Fibroblast of mammary gland (primary cell): ENCODE data around the gene ADPRHL1.

Source experiments
- DNase-seq: peaks from one replicate; pipeline ENCODE4 v3.0.0-alpha.2; 2010; ENCODE audit warnings: low read depth
- H3K4me3 ChIP-seq: 2 replicates; pipeline ENCODE4 v1.5.1; 2011; ENCODE audit warnings: low read depth, mild to moderate bottlenecking, low read length, moderate library complexity; ENCODE audit not compliant: control insufficient read depth
- CTCF ChIP-seq: conservative IDR thresholded peaks from 2 replicates; pipeline ENCODE4 v1.5.1; 2011; ENCODE audit warnings: low read depth, low read length, inconsistent platforms; ENCODE audit not compliant: control insufficient read depth, insufficient read depth

The ADPRHL1 gene

GRCh38 chr13:113495494-113496210 is 42.4 kb upstream of the ADPRHL1 start:
- H3K4me3 ChIP-seq = no peak overlapping the region
- no peak for TF ChIP-seq CTCF
- DNase-seq = peak; percentile 26

GRCh38 chr13:113493315-113493951 is 40.1 kb upstream of the ADPRHL1 start:
- TF ChIP-seq CTCF = no peak
- peak; percentile 99 for DNase-seq
- peak overlapping the region; percentile 29 for H3K4me3 ChIP-seq

DNA sequence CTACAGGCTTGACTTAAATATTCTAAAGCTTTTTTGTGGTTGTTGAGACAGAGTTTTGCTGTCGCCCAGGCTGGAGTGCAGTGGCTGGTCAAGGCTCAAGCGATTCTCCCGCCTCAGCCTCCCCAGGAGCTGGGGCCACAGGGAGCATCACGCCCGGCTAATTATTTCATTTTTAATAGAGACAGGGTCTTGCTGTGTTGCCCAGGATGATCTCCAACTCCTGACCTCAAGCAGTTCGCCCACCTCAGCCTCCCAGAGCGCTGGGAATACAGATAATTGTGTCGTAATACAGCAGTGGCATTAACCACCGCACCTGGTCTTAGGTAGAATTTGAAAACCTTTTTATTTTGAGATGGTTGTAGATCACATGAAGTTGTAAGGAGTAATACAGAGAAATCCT is 38.7 kb upstream of the ADPRHL1 start:
- no peak for DNase-seq
- TF ChIP-seq CTCF = no peak
- peak overlapping the region; percentile 90 for H3K4me3 ChIP-seq

GRCh38 chr13:113491418-113491883 is 38.2 kb upstream of the ADPRHL1 start:
- peak overlapping the region; percentile 90 for H3K4me3 ChIP-seq
- DNase-seq = peak; percentile 24
- no peak for TF ChIP-seq CTCF

- no peak for TF ChIP-seq CTCF
- H3K4me3 ChIP-seq = peak within 1 kb of the TSS; percentile 90
- DNase-seq = peak; percentile 94
Measured at GRCh38 chr13:113490496-113491417, 37.5 kb upstream of the ADPRHL1 start, which contains the start of gene DCUN1D2. DCUN1D2 (minus strand) TSS chr13:113490711; CDS start chr13:113490669, 42 bp downstream.

DNA sequence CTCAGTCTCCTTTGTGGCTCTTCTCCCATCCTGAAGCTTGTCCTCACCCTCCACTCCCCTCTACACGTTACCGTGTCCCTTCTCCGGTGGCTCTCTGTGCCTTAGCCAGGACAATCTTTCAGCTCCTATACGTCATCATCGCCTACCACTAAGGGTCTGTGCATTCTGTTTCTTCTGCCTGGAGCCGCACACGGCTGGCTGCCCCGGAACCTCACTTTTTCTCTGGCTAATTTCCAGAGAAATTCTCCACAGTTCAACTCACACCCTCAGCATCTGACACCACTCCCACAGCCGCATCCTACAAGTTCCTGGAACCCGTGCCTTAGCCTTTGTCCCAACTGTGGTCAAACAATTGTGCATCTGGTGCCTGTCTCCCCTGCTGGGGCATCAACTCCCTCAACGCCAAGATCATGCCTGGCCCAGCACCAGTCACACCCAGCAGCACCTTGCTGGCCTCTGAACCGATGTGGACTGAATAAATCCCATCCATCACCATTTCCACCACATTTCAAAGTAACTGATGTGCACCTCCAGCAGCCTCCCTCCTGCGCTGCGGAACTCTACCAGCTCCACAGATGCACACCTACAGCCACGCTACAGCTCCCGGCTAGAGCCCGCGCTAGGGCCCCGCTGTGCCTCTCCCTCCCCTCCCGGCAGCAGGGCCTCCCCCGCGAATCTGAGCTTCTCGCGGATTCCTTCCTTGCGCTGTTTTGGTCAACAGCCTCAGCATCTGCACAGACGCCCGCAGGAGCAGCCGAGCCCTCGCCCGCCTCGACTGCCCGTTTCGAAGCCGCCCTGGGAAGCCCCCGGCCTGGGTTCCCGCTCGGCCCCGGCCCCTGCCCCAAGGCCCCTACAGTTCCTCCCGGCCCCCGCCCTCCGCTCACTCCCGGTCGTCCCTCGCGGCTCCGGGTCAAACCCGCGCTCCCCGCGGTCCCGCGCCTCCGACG is 36.5 kb upstream of the ADPRHL1 start:
- peak; percentile 37 for DNase-seq
- H3K4me3 ChIP-seq = peak overlapping the region; percentile 73

More for the DNA sequence above, 36.5 kb upstream of the ADPRHL1 start:
- TF ChIP-seq CTCF = no peak
